Endothelial cell of umbilical vein (primary cell): ENCODE results near the gene TK2.

Experiments used
- CTCF ChIP-seq, 2 donors: IDR thresholded peaks; 1 replicate in 1 of 2; 2 replicates in 1 of 2; pipeline ENCODE4 v1.5.1; 2011; ENCODE audit warnings: low read length in 2 of 2, mild to moderate bottlenecking in 2 of 2, moderate library complexity in 2 of 2, control low read depth in 1 of 2, inconsistent platforms in 1 of 2, low read depth in 1 of 2; ENCODE audit not compliant: insufficient read depth in 1 of 2; ENCODE audit errors: extremely low read depth in 1 of 2
- EZH2 ChIP-seq: IDR thresholded peaks from 2 replicates; pipeline ENCODE4 v1.6.1; 2012; ENCODE audit warnings: borderline replicate concordance, low read depth, mild to moderate bottlenecking, moderate library complexity, low read length, inconsistent platforms; ENCODE audit not compliant: severe bottlenecking
- FOS ChIP-seq: IDR thresholded peaks from 2 replicates; pipeline ENCODE4 v1.6.1; 2011; ENCODE audit warnings: mild to moderate bottlenecking, low read length, moderate library complexity, borderline replicate concordance; ENCODE audit not compliant: insufficient read depth
- GATA2 ChIP-seq: IDR thresholded peaks from 2 replicates; pipeline ENCODE4 v1.7.0; 2011; ENCODE audit warnings: low read depth, mild to moderate bottlenecking, moderate library complexity, mixed read lengths, low read length; ENCODE audit not compliant: insufficient read length, insufficient read depth
- JUN ChIP-seq: IDR thresholded peaks from 2 replicates; pipeline ENCODE4 v1.6.1; 2011; ENCODE audit warnings: borderline replicate concordance, low read depth; ENCODE audit not compliant: insufficient read length, insufficient read depth
- MYC ChIP-seq: IDR thresholded peaks from one replicate; pipeline ENCODE4 v1.6.1; 2011; ENCODE audit warnings: mild to moderate bottlenecking, low read depth, low read length
- POLR2A ChIP-seq: IDR thresholded peaks from 2 replicates; pipeline ENCODE4 v1.6.1; 2012; ENCODE audit warnings: low read depth, mild to moderate bottlenecking, control low read depth, low read length
- POLR2AphosphoS5 ChIP-seq: IDR thresholded peaks from 2 replicates; pipeline ENCODE4 v1.6.1; 2012; ENCODE audit warnings: low read depth, mild to moderate bottlenecking, control low read depth, low read length, moderate library complexity; ENCODE audit not compliant: insufficient read depth

- TF ChIP-seq CTCF (IDR thresholded peaks at IDR 0.05; ENCODE audit: extremely low read depth in 1 of 2, insufficient read depth in 1 of 2, low read depth in 1 of 2, low read length in 2 of 2) (no peak), POLR2A (no peak), MYC (no peak), EZH2 (no peak), POLR2AphosphoS5 (no peak), FOS (no peak), GATA2 (no peak), JUN (no peak)
These were observed 26.0 kb downstream of the TK2 start for GRCh38 chr16:66523861-66524354.
